ENCODE measurements around the gene XRRA1.

XRRA1 gene

DNA sequence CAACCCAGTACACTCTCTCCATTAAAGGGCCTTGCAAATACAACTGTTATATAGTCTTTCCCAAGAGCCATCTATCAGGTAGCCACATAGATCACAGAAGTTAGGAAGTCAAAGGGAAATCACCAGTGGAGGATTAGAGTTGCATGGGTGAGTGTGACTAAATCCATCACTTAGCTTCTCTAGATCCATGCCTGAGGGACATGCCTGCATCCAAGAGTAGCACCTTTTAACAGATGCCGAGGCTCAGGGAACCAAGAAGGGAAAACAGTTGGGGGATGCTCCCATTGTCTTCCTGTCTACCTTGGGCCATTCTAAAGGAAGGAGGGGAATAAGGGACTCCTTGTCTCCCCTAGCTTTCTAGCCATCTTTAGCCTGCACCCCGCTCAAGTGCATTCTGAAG lies 77.9 kb downstream of the XRRA1 start:
- Histone ChIP-seq H3K4me1 (ENCODE audit: control extremely low read depth in 1 of 4, control insufficient read depth in 4 of 4, insufficient read depth in 4 of 4, low read length in 3 of 4) (no peaks in the 10 kb centered on the region), H3K27ac (ENCODE audit: insufficient read depth in 1 of 2, low read depth in 1 of 2, low read length in 2 of 2, poor library complexity in 1 of 2, severe bottlenecking in 2 of 2) (no peak overlapping the region), H3K9me3 (ENCODE audit: control extremely low read depth in 1 of 5, control insufficient read depth in 4 of 5, insufficient read depth in 2 of 5, low read depth in 1 of 5, low read length in 4 of 5) (peaks cover 6 to 91% (median 50%) of the 10 kb centered on the region in 5 experiments), H3K36me3 (ENCODE audit: control insufficient read depth in 4 of 4, insufficient read depth in 4 of 4, low read length in 3 of 4) (peaks cover 16 to 68% (median 27%) of the 10 kb centered on the region in 4 experiments), H3K27me3 (replicated peaks in 2 of 5; ENCODE audit: control insufficient read depth in 4 of 5, insufficient read depth in 5 of 5, low read length in 4 of 5) (no peaks in the 10 kb centered on the region), H3K4me3 (ENCODE audit: control insufficient read depth in 1 of 7, extremely low read depth in 1 of 7, insufficient read depth in 4 of 7, low read depth in 2 of 7, low read length in 6 of 7) (peak overlapping the region in 1 of 7 experiments; percentile 0)
- ChIA-PET POLR2A (no interaction called here), CTCF (interaction anchor here (1.6 kb wide), 1 partner anchor 38 kb away, joined by 3 read pairs; no protein-coding TSS in a partner anchor)
- WGBS (ENCODE audit: insufficient coverage) = 100% methylated on average over 1 of the region's 2 CpGs
- peak; percentile 21 to 48 (median 46) for DNase-seq

DNA sequence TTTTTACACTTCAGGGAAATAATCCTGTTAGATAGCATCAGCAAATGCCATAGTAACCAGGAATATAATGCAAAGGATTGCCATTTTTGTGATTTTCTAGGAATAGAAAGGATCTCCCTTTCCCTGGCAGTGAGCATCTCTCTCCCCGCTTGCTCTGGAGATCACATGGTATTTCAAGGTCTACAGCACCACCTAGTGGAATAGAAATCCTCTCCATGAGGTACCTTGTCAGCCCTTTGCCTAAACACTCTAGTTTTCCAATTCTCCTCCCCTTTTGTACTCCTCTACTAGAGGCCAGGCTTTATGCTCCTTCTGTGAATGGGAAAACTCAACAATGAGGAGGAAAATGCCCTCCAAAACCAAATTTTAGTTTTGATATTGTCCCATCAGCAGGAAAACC lies 78.4 kb downstream of the XRRA1 start:
- peak overlapping the region in 1 of 7 experiments; percentile 31 for H3K4me3 ChIP-seq (ENCODE audit: control insufficient read depth in 1 of 7, extremely low read depth in 1 of 7, insufficient read depth in 4 of 7, low read depth in 2 of 7, low read length in 6 of 7)
- peak in 2 of 3 donors; percentile 30 to 34 for DNase-seq
- H3K27ac ChIP-seq (ENCODE audit: insufficient read depth in 1 of 2, low read depth in 1 of 2, low read length in 2 of 2, poor library complexity in 1 of 2, severe bottlenecking in 2 of 2) = no peak overlapping the region
- H3K4me1 ChIP-seq (ENCODE audit: control extremely low read depth in 1 of 4, control insufficient read depth in 4 of 4, insufficient read depth in 4 of 4, low read length in 3 of 4) = no peaks in the 10 kb centered on the region
- POLR2A ChIA-PET = no interaction called here
- CTCF ChIA-PET = no interaction called here
- peaks cover 16 to 69% (median 27%) of the 10 kb centered on the region in 4 experiments for H3K36me3 ChIP-seq (ENCODE audit: control insufficient read depth in 4 of 4, insufficient read depth in 4 of 4, low read length in 3 of 4)
- H3K27me3 ChIP-seq (replicated peaks in 2 of 5; ENCODE audit: control insufficient read depth in 4 of 5, insufficient read depth in 5 of 5, low read length in 4 of 5) = no peaks in the 10 kb centered on the region
- 100% methylated on average over 1 of the region's 1 CpG for WGBS (ENCODE audit: insufficient coverage)
- peaks cover 6 to 92% (median 51%) of the 10 kb centered on the region in 5 experiments for H3K9me3 ChIP-seq (ENCODE audit: control extremely low read depth in 1 of 5, control insufficient read depth in 4 of 5, insufficient read depth in 2 of 5, low read depth in 1 of 5, low read length in 4 of 5)

DNA sequence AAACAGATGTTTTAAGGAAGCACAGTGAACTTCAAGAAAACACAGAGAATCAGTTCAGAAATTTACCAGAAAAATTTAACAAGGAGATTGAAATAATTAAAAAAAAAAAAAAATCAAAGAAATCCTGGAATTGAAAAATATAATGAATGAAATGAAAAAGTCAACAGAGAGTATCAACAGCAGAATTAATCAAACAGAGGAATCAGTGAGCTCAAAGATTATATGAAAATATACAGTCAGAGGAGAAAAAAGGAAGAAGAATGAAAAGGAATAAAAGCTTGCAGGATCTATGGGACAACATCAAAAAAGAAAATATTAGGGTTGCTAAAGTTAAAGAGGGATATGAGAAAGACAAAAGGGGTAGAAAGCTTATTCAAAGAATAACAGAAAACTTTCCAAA lies 82.3 kb downstream of the XRRA1 start:
- peak in 2 of 3 donors; percentile 20 to 24 for DNase-seq
- Histone ChIP-seq H3K27me3 (replicated peaks in 2 of 5; ENCODE audit: control insufficient read depth in 4 of 5, insufficient read depth in 5 of 5, low read length in 4 of 5) (no peaks in the 10 kb centered on the region), H3K9me3 (ENCODE audit: control extremely low read depth in 1 of 5, control insufficient read depth in 4 of 5, insufficient read depth in 2 of 5, low read depth in 1 of 5, low read length in 4 of 5) (peaks cover 10 to 94% (median 60%) of the 10 kb centered on the region in 5 experiments), H3K36me3 (ENCODE audit: control insufficient read depth in 4 of 4, insufficient read depth in 4 of 4, low read length in 3 of 4) (peaks cover 23 to 76% (median 41%) of the 10 kb centered on the region in 4 experiments), H3K4me1 (ENCODE audit: control extremely low read depth in 1 of 4, control insufficient read depth in 4 of 4, insufficient read depth in 4 of 4, low read length in 3 of 4) (no peaks in the 10 kb centered on the region), H3K4me3 (ENCODE audit: control insufficient read depth in 1 of 7, extremely low read depth in 1 of 7, insufficient read depth in 4 of 7, low read depth in 2 of 7, low read length in 6 of 7) (no peak overlapping the region), H3K27ac (ENCODE audit: insufficient read depth in 1 of 2, low read depth in 1 of 2, low read length in 2 of 2, poor library complexity in 1 of 2, severe bottlenecking in 2 of 2) (no peak overlapping the region)
- ChIA-PET CTCF (no interaction called here), POLR2A (no interaction called here)

DNA sequence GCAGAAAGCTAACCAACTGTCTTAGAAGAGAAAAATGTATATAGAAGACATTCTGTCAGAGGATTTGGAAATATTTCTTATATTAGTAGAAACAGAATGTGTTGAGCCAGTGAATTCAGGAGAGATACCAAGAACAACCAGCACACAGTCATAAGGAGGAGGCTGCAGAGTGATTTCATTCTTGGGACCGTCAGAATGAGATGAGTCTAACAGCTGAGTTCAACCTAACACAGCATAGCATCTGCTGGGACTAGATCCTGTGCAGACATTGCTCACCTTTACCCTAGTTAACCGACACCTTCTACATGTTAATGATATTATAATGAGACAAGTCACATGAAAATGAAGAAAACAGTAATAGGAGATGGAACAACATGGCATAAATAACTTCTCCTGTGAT lies 85.5 kb downstream of the XRRA1 start:
- no peak overlapping the region for H3K27ac ChIP-seq (ENCODE audit: insufficient read depth in 1 of 2, low read depth in 1 of 2, low read length in 2 of 2, poor library complexity in 1 of 2, severe bottlenecking in 2 of 2)
- H3K4me3 ChIP-seq (ENCODE audit: control insufficient read depth in 1 of 7, extremely low read depth in 1 of 7, insufficient read depth in 4 of 7, low read depth in 2 of 7, low read length in 6 of 7) = no peak overlapping the region
- H3K36me3 ChIP-seq (ENCODE audit: control insufficient read depth in 4 of 4, insufficient read depth in 4 of 4, low read length in 3 of 4) = peaks cover 17 to 80% (median 38%) of the 10 kb centered on the region in 4 experiments
- H3K4me1 ChIP-seq (ENCODE audit: control extremely low read depth in 1 of 4, control insufficient read depth in 4 of 4, insufficient read depth in 4 of 4, low read length in 3 of 4) = no peaks in the 10 kb centered on the region
- ChIA-PET CTCF (interaction anchor here (1.1 kb wide), 1 partner anchor 11 kb away, joined by 3 read pairs; no protein-coding TSS in a partner anchor), POLR2A (no interaction called here)
- DNase-seq = no peak
- H3K9me3 ChIP-seq (ENCODE audit: control extremely low read depth in 1 of 5, control insufficient read depth in 4 of 5, insufficient read depth in 2 of 5, low read depth in 1 of 5, low read length in 4 of 5) = peaks cover 6 to 87% (median 53%) of the 10 kb centered on the region in 5 experiments
- WGBS (ENCODE audit: insufficient coverage) = 100% methylated on average over 1 of the region's 2 CpGs
- H3K27me3 ChIP-seq (replicated peaks in 2 of 5; ENCODE audit: control insufficient read depth in 4 of 5, insufficient read depth in 5 of 5, low read length in 4 of 5) = no peaks in the 10 kb centered on the region

DNA sequence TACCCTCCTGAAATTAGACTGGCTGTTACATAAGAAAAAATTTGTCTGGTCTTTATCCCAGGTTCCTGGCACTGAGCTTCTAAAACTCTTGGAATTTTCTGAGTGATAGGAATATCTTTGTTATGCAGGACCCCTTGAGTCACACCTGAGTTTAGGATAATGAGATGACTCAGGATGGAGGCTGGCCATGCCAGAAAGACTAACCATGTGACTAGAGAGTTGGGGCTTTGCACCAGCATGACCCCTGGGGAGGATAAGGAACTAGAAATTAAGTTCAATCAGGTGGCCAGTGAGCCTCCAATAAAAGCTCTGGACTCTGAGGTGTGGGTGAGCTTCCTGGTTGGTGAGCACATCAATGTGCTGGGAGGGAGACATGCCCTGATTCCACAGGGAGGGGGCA lies 88.1 kb downstream of the XRRA1 start:
- H3K9me3 ChIP-seq (ENCODE audit: control extremely low read depth in 1 of 5, control insufficient read depth in 4 of 5, insufficient read depth in 2 of 5, low read depth in 1 of 5, low read length in 4 of 5) = peaks cover 6 to 62% (median 36%) of the 10 kb centered on the region in 5 experiments
- POLR2A ChIA-PET = no interaction called here
- peaks cover 16 to 75% (median 44%) of the 10 kb centered on the region in 4 experiments for H3K36me3 ChIP-seq (ENCODE audit: control insufficient read depth in 4 of 4, insufficient read depth in 4 of 4, low read length in 3 of 4)
- no peak overlapping the region for H3K27ac ChIP-seq (ENCODE audit: insufficient read depth in 1 of 2, low read depth in 1 of 2, low read length in 2 of 2, poor library complexity in 1 of 2, severe bottlenecking in 2 of 2)
- no peak for DNase-seq
- no peak overlapping the region for H3K4me3 ChIP-seq (ENCODE audit: control insufficient read depth in 1 of 7, extremely low read depth in 1 of 7, insufficient read depth in 4 of 7, low read depth in 2 of 7, low read length in 6 of 7)
- CTCF ChIA-PET = no interaction called here
- no peaks in the 10 kb centered on the region for H3K4me1 ChIP-seq (ENCODE audit: control extremely low read depth in 1 of 4, control insufficient read depth in 4 of 4, insufficient read depth in 4 of 4, low read length in 3 of 4)
- no peaks in the 10 kb centered on the region for H3K27me3 ChIP-seq (replicated peaks in 2 of 5; ENCODE audit: control insufficient read depth in 4 of 5, insufficient read depth in 5 of 5, low read length in 4 of 5)

DNA sequence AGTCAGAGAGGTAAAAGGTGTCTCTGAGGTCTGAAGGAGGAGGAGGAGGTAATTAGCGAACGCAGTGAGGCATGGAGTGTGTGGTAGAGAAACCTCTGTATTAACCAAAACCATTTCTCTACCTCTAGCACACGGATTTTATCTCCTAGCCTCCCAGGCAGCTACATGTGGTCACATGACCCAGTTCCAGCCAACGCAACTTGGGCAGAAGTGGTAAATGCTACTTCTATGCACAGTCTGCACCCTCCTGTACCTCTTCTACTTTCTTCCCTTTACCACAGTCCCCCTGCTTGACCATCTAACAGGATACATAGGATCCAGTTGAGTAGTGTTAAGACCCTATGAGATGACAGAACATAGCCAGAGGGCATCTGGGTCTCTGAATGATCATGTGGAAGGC lies 95.7 kb downstream of the XRRA1 start:
- DNase-seq = no peak
- H3K27me3 ChIP-seq (replicated peaks in 2 of 5; ENCODE audit: control insufficient read depth in 4 of 5, insufficient read depth in 5 of 5, low read length in 4 of 5) = no peaks in the 10 kb centered on the region
- no peaks in the 10 kb centered on the region for H3K4me1 ChIP-seq (ENCODE audit: control extremely low read depth in 1 of 4, control insufficient read depth in 4 of 4, insufficient read depth in 4 of 4, low read length in 3 of 4)
- peaks cover 6 to 47% (median 34%) of the 10 kb centered on the region in 4 experiments for H3K36me3 ChIP-seq (ENCODE audit: control insufficient read depth in 4 of 4, insufficient read depth in 4 of 4, low read length in 3 of 4)
- WGBS (ENCODE audit: insufficient coverage) = 100% methylated on average over 2 of the region's 4 CpGs
- no peak overlapping the region for H3K4me3 ChIP-seq (ENCODE audit: control insufficient read depth in 1 of 7, extremely low read depth in 1 of 7, insufficient read depth in 4 of 7, low read depth in 2 of 7, low read length in 6 of 7)
- ChIA-PET POLR2A (no interaction called here), CTCF (no interaction called here)
- H3K27ac ChIP-seq (ENCODE audit: insufficient read depth in 1 of 2, low read depth in 1 of 2, low read length in 2 of 2, poor library complexity in 1 of 2, severe bottlenecking in 2 of 2) = no peak overlapping the region
- H3K9me3 ChIP-seq (ENCODE audit: control extremely low read depth in 1 of 5, control insufficient read depth in 4 of 5, insufficient read depth in 2 of 5, low read depth in 1 of 5, low read length in 4 of 5) = no peaks in the 10 kb centered on the region

DNA sequence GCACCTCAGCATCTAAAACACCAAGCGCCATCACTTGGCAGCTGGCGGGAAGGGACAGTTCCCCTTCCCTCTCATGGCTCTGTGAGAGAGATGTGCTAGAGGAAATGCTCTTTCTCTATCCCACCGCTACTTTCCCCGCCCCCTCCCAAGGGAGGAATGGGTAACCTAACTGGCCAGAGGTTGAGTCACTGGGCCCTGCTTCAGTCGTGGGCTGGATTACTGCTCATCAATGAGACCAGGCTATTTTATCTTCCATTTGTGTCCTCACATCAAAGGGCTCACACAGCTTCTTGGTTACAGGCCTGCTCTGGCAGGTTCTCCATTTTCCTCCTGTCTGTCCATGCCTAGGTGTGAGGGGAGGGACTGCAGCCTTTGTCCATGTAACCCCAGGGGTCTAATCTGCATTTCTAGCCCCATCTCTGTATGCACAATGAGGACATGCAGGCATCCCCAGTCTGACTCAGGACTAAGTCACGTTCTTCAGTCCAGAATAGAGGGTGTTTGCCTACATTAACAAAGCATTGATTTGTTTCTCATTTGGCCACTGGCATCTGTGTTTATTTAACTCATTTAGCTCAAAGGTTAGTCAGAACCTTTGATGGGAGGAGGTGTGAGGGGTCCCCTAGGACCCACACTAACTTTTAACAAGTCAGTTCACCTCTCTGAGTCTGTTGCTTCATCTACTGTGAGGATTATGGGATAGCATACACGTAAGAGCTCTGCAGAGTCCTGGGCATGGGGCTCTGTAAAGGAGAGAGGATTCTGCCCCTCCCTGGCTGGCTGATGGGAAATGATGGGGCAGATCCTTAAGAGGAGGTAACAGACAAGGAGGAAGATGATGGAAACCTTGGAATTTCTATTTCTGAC lies 99.1 kb downstream of the XRRA1 start:
- H3K27me3 ChIP-seq (replicated peaks in 2 of 5; ENCODE audit: control insufficient read depth in 4 of 5, insufficient read depth in 5 of 5, low read length in 4 of 5) = no peaks in the 10 kb centered on the region
- H3K9me3 ChIP-seq (ENCODE audit: control extremely low read depth in 1 of 5, control insufficient read depth in 4 of 5, insufficient read depth in 2 of 5, low read depth in 1 of 5, low read length in 4 of 5) = no peaks in the 10 kb centered on the region
- peaks cover 7 to 63% (median 40%) of the 10 kb centered on the region in 4 experiments for H3K36me3 ChIP-seq (ENCODE audit: control insufficient read depth in 4 of 4, insufficient read depth in 4 of 4, low read length in 3 of 4)
- WGBS (ENCODE audit: insufficient coverage) = 97% methylated on average over 7 of the region's 7 CpGs
- no peak for DNase-seq
- H3K4me3 ChIP-seq (ENCODE audit: control insufficient read depth in 1 of 7, extremely low read depth in 1 of 7, insufficient read depth in 4 of 7, low read depth in 2 of 7, low read length in 6 of 7) = no peak overlapping the region
- H3K27ac ChIP-seq (ENCODE audit: insufficient read depth in 1 of 2, low read depth in 1 of 2, low read length in 2 of 2, poor library complexity in 1 of 2, severe bottlenecking in 2 of 2) = peak overlapping the region in 1 of 2 experiments; percentile 10
- ChIA-PET CTCF (no interaction called here), POLR2A (no interaction called here)
- peaks cover 2 to 11% (median 4%) of the 10 kb centered on the region in 4 experiments for H3K4me1 ChIP-seq (ENCODE audit: control extremely low read depth in 1 of 4, control insufficient read depth in 4 of 4, insufficient read depth in 4 of 4, low read length in 3 of 4)

All from common myeloid progenitor, CD34-positive (primary cell).